Pancreas (tissue), 10 donors: Measurements from ENCODE around the gene SFSWAP. TPM values are rescaled to one million over a fixed set of nuclear protein-coding genes. Genes with fewer than 3 reads are reported as not detected.

Source experiments
- ATAC-seq, 4 donors: fragments of 200-7000 bp; cut with Tn5 transposase; one replicate each; pipeline versions ENCODE4 v1.8.0 to v1.9.1; 2020; ENCODE audit warnings: mild to moderate bottlenecking in 4 of 4, moderate library complexity in 4 of 4
- DNase-seq, 6 donors: peaks; one replicate each; pipeline ENCODE4 v3.0.0-alpha.2; 2020
- FAIRE-seq: peaks from 2 replicates; lab custom pipeline; 2012; peaks lifted over from hg19 to GRCh38; lab: Jason Lieb, UNC
- H3K27ac ChIP-seq, 4 donors: fragments of 200-600 bp; sonication (generic); 1 replicate in 3 of 4; 2 replicates in 1 of 4; pipeline versions ENCODE4 v1.5.0 to v1.8.0; 2020
- H3K27me3 ChIP-seq, 4 donors: fragments of 200-600 bp; one replicate each; pipeline ENCODE4 v1.8.0; 2021
- H3K36me3 ChIP-seq, 3 donors: fragments of 200-600 bp; sonication (generic) in 1 of 3; one replicate each; pipeline versions ENCODE4 v1.5.0 to v1.8.0; 2020 to 2021
- H3K4me1 ChIP-seq, 3 donors: fragments of 200-600 bp; one replicate each; pipeline ENCODE4 v1.8.0; 2021
- H3K4me3 ChIP-seq, 4 donors: fragments of 200-600 bp; sonication (generic) in 2 of 4; one replicate each; pipeline versions ENCODE4 v1.5.0 to v1.8.0; 2020 to 2021
- H3K9me3 ChIP-seq, 4 donors: fragments of 200-600 bp; one replicate each; pipeline ENCODE4 v1.8.0; 2021
- CTCF ChIP-seq, 4 donors: fragments of 200-600 bp; sonication (generic) in 3 of 4; IDR thresholded peaks; one replicate each; pipeline versions ENCODE4 v1.5.0 to v1.8.0; 2021; ENCODE audit warnings: antibody characterized with exemption in 4 of 4
- WGBS, 2 donors: extraction: QIAGEN DNeasy Blood & Tissue Kit; methylation state at CpG; one replicate each; pipeline ENCODE4 v1.1.7; 2013; 5-methylcytosine and 5-hydroxymethylcytosine counted together
- intact Hi-C, 3 donors: fragments of 100-400 bp; cut with DNase I; formaldehyde crosslinking; loops; one replicate each; pipeline versions ENCODE4 v1.11.1 to v1.14.2; 2022
- polyA plus RNA-seq, 2 donors: library from polyadenylated mRNA; stranded (reverse); fragments of 200-250 nt; gene quantifications; one replicate each; pipeline ENCODE4 v1.2.3, GENCODE V29; 2013
- total RNA-seq, 6 donors: library from RNA; stranded (reverse); fragmentation: NEBNext Ultra II Directional in 4 of 6; extraction: Animal tissue kit (Norgen Biotek cat#: 25700) in 4 of 6; gene quantifications; one replicate each; pipeline versions ENCODE4 v1.2.1 to v1.2.4, GENCODE V29; 2021 to 2023
- donor health status: healthy with polysubstance abuse.
- donor health status: DM: no; HTN: no; CAD: no; lungs with moderate emphysema.
- donor health status: DM: no; HTN: no; CAD: no.
- donor health status: control.
- donor health status: control.
- donor health status: Bipolar disorder and iron deficiency.
- donor health status: DM: yes; HTN: yes; CAD: no.
- donor health status: DM: no; HTN: no; CAD: no.
- donor health status: DM: no; HTN: no; CAD: no.
- donor health status: DM: yes; HTN: yes; CAD: no.

The SFSWAP gene
- total and polyA plus RNA-seq, 8 donors, result 12.9 to 50.7 (median 20.6) TPM

GRCh38 chr12:131766382-131767107 is 55.7 kb downstream of the SFSWAP start:
- 93 to 96% methylated on average over 13 to 15 of the region's 17 CpGs for WGBS, 2 donors
- no peak overlapping the region for H3K4me3 ChIP-seq
- H3K9me3 ChIP-seq, result no peaks in the 10 kb centered on the region
- DNase-seq (no peak), ATAC-seq (no peak), FAIRE-seq (no peak)
- H3K4me1 ChIP-seq, result no peaks in the 10 kb centered on the region
- intact Hi-C loops, result no loop called here
- H3K27ac ChIP-seq, result no peak overlapping the region
- TF ChIP-seq CTCF (IDR thresholded peaks at IDR 0.05), result no peak
- H3K36me3 ChIP-seq, result peaks cover 0 to 40% (median 23%) of the 10 kb centered on the region in 3 donors
- H3K27me3 ChIP-seq, result no peaks in the 10 kb centered on the region

- WGBS, 2 donors, result 94 to 96% methylated on average over 12 of the region's 12 CpGs
- peaks cover 0 to 43% (median 12%) of the 10 kb centered on the region in 3 donors for H3K36me3 ChIP-seq
- no peak for FAIRE-seq
Observed at GRCh38 chr12:131770120-131770519, 59.2 kb downstream of the SFSWAP start.

GRCh38 chr12:131771965-131772364 is 61.1 kb downstream of the SFSWAP start:
- 91 to 94% methylated on average over 10 of the region's 10 CpGs for WGBS, 2 donors
- H3K9me3 ChIP-seq, result no peaks in the 10 kb centered on the region
- no peak for FAIRE-seq
- no peaks in the 10 kb centered on the region for H3K27me3 ChIP-seq
- no peak overlapping the region for H3K4me3 ChIP-seq
- no peak for DNase-seq
- H3K27ac ChIP-seq, result no peak overlapping the region
- H3K4me1 ChIP-seq, result no peaks in the 10 kb centered on the region
- intact Hi-C loops, result no loop called here
- H3K36me3 ChIP-seq, result peaks cover 0 to 27% (median 5%) of the 10 kb centered on the region in 3 donors
- ATAC-seq, result no peak
- TF ChIP-seq CTCF (IDR thresholded peaks at IDR 0.05), result no peak

More at GRCh38 chr12:131770120-131770519, 59.2 kb downstream of the SFSWAP start:
- DNase-seq, result no peak
- intact Hi-C loops, result no loop called here
- H3K4me1 ChIP-seq, result no peaks in the 10 kb centered on the region
- no peaks in the 10 kb centered on the region for H3K27me3 ChIP-seq
- no peak for TF ChIP-seq CTCF (IDR thresholded peaks at IDR 0.05)
- no peak overlapping the region for H3K4me3 ChIP-seq
- H3K9me3 ChIP-seq, result no peaks in the 10 kb centered on the region
- H3K27ac ChIP-seq, result no peak overlapping the region
- peak in 1 of 4 donors; percentile 15 for ATAC-seq

- no peak for TF ChIP-seq CTCF (IDR thresholded peaks at IDR 0.05)
- DNase-seq, result no peak
- Histone ChIP-seq H3K36me3 (peaks cover 0 to 28% (median 5%) of the 10 kb centered on the region in 3 donors), H3K4me1 (no peaks in the 10 kb centered on the region), H3K9me3 (no peaks in the 10 kb centered on the region), H3K27me3 (no peaks in the 10 kb centered on the region), H3K27ac (no peak overlapping the region), H3K4me3 (no peak overlapping the region)
- intact Hi-C loops, result no loop called here
- peak in 2 of 4 donors; percentile 22 to 31 for ATAC-seq
- WGBS, 2 donors, result 90 to 92% methylated on average over 15 of the region's 15 CpGs
- no peak for FAIRE-seq
Observed at GRCh38 chr12:131773582-131774221, 62.8 kb downstream of the SFSWAP start.
